Osteocyte (in vitro differentiated cells): ENCODE results near the gene UGT1A1. TPM values are rescaled to one million over a fixed set of nuclear protein-coding genes. Genes with fewer than 3 reads are reported as not detected.
"Not testable (repeated sequence)": the region's sequence is repeated elsewhere in the genome, so short reads cannot be mapped to it uniquely, and the experiment has no call there.

Experiments
- DNase-seq: peaks from one replicate; pipeline ENCODE4 v3.0.0; 2021; ENCODE audit warnings: mixed read lengths; ENCODE audit not compliant: unreplicated experiment; ENCODE audit errors: extremely low spot score
- H3K27ac Mint-ChIP-seq: one replicate; pipeline ENCODE4 v1.8.0; 2021; ENCODE audit warnings: mild to moderate bottlenecking, mixed read lengths; ENCODE audit not compliant: unreplicated experiment
- H3K27me3 Mint-ChIP-seq: one replicate; pipeline ENCODE4 v1.8.0; 2021; ENCODE audit warnings: mixed read lengths; ENCODE audit not compliant: unreplicated experiment
- H3K36me3 Mint-ChIP-seq: one replicate; pipeline ENCODE4 v1.8.0; 2021; ENCODE audit warnings: mixed read lengths; ENCODE audit not compliant: unreplicated experiment
- H3K4me1 Mint-ChIP-seq: one replicate; pipeline ENCODE4 v1.8.0; 2021; ENCODE audit warnings: mixed read lengths; ENCODE audit not compliant: unreplicated experiment
- H3K4me3 Mint-ChIP-seq: one replicate; pipeline ENCODE4 v1.8.0; 2021; ENCODE audit warnings: mild to moderate bottlenecking, moderate library complexity, mixed read lengths; ENCODE audit not compliant: unreplicated experiment
- H3K9me3 Mint-ChIP-seq: one replicate; pipeline ENCODE4 v1.8.0; 2021; ENCODE audit warnings: mixed read lengths; ENCODE audit not compliant: unreplicated experiment
- total RNA-seq: library from RNA; stranded (reverse); gene quantifications from 2 replicates; pipeline ENCODE4 v1.2.1, GENCODE V29; 2021
- TF ChIP-seq, protein P1 (sequence below): fragments of 200-600 bp; sonication (generic); IDR thresholded peaks from 2 replicates; pipeline ENCODE4 v1.5.0; 2021; ENCODE audit warnings: antibody characterized with exemption, mild to moderate bottlenecking, moderate library complexity

The UGT1A1 gene
- total RNA-seq, 1 donor from 2014 or later = not detected

DNA sequence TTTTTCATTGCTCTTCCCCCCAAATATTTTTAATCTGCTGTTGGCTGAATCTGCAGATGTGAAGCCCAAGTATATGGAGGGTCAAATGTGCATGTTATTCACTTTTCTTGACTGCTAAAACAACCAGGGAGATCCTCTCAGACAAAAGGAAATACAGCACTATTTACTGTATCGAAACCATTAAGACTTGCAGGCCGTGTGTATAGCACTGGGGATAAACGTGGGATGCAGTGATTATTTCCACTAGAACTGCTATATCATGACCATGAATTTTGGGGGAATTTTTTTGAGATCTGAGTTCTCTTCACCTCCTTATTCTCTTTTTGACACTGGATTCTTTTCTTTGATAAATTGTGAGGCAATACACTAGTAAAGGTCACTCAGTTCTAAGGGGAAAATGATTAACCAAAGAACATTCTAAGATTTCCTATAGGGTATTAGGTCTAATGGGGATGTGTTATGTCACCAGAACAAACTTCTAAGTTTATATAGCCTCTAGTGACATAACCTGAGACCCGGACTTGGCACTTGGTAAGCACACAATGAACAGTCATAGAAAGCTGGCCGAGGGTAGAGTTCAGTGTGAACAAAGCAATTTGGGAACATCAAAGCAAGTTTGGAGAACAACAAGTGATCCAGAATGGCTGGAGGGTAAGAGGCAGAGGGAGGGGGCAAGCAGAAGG lies 14.9 kb upstream of the UGT1A1 start:
- TF ChIP-seq, protein P1, sequence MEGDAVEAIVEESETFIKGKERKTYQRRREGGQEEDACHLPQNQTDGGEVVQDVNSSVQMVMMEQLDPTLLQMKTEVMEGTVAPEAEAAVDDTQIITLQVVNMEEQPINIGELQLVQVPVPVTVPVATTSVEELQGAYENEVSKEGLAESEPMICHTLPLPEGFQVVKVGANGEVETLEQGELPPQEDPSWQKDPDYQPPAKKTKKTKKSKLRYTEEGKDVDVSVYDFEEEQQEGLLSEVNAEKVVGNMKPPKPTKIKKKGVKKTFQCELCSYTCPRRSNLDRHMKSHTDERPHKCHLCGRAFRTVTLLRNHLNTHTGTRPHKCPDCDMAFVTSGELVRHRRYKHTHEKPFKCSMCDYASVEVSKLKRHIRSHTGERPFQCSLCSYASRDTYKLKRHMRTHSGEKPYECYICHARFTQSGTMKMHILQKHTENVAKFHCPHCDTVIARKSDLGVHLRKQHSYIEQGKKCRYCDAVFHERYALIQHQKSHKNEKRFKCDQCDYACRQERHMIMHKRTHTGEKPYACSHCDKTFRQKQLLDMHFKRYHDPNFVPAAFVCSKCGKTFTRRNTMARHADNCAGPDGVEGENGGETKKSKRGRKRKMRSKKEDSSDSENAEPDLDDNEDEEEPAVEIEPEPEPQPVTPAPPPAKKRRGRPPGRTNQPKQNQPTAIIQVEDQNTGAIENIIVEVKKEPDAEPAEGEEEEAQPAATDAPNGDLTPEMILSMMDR = no peak
- H3K27me3 Mint-ChIP-seq = peaks cover 61% of the 10 kb centered on the region
- peaks cover 5% of the 10 kb centered on the region for H3K9me3 Mint-ChIP-seq
- H3K27ac Mint-ChIP-seq = no peak overlapping the region
- H3K4me3 Mint-ChIP-seq = no peak overlapping the region
- no peaks in the 10 kb centered on the region for H3K4me1 Mint-ChIP-seq
- no peaks in the 10 kb centered on the region for H3K36me3 Mint-ChIP-seq
- no peak for DNase-seq

DNA sequence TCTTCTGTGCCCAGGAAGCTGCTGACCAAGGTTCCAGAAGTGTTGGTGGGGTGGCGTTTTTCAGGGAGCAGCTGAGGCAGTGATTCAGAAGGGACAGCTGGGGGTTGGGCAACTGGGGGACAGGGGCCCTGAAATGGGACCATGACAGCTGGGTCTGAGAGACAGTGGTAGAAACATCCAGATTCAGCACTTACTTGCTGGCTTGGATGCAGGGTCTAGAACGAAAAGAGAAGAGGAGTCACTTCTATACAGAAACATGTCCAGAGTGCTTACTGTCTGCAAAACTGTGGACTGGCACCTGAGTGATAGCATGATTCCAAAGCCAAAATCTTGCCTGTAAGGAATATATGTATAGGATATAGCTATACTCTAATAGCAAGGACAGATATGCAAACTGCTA lies 14.2 kb upstream of the UGT1A1 start:
- H3K36me3 Mint-ChIP-seq, H3K27ac Mint-ChIP-seq, H3K4me1 Mint-ChIP-seq, H3K4me3 Mint-ChIP-seq, DNase-seq, H3K9me3 Mint-ChIP-seq: not testable (repeated sequence)
- peaks cover 57% of the 10 kb centered on the region for H3K27me3 Mint-ChIP-seq

GRCh38 chr2:233746475-233747282 lies 13.4 kb upstream of the UGT1A1 start:
- no peak for DNase-seq

GRCh38 chr2:233747283-233747544 lies 12.9 kb upstream of the UGT1A1 start:
- TF ChIP-seq, protein P1 = no peak
- H3K36me3 Mint-ChIP-seq = no peaks in the 10 kb centered on the region
- no peak for DNase-seq
- no peak overlapping the region for H3K27ac Mint-ChIP-seq
- peaks cover 2% of the 10 kb centered on the region for H3K4me1 Mint-ChIP-seq
- peaks cover 57% of the 10 kb centered on the region for H3K27me3 Mint-ChIP-seq
- peaks cover 6% of the 10 kb centered on the region for H3K9me3 Mint-ChIP-seq
- no peak overlapping the region for H3K4me3 Mint-ChIP-seq

More at GRCh38 chr2:233746475-233747282, 13.4 kb upstream of the UGT1A1 start:
- Mint-ChIP-seq H3K4me3 (no peak overlapping the region), H3K27me3 (peaks cover 56% of the 10 kb centered on the region), H3K4me1 (peaks cover 1% of the 10 kb centered on the region), H3K36me3 (no peaks in the 10 kb centered on the region), H3K27ac (no peak overlapping the region), H3K9me3 (peaks cover 6% of the 10 kb centered on the region)
- TF ChIP-seq, protein P1 = no peak

- H3K4me3 Mint-ChIP-seq, H3K27ac Mint-ChIP-seq, H3K9me3 Mint-ChIP-seq, DNase-seq, H3K4me1 Mint-ChIP-seq, H3K36me3 Mint-ChIP-seq: not testable (repeated sequence)
- H3K27me3 Mint-ChIP-seq = peaks cover 61% of the 10 kb centered on the region
Observed at GRCh38 chr2:233750689-233751088, 9.4 kb upstream of the UGT1A1 start.

DNA sequence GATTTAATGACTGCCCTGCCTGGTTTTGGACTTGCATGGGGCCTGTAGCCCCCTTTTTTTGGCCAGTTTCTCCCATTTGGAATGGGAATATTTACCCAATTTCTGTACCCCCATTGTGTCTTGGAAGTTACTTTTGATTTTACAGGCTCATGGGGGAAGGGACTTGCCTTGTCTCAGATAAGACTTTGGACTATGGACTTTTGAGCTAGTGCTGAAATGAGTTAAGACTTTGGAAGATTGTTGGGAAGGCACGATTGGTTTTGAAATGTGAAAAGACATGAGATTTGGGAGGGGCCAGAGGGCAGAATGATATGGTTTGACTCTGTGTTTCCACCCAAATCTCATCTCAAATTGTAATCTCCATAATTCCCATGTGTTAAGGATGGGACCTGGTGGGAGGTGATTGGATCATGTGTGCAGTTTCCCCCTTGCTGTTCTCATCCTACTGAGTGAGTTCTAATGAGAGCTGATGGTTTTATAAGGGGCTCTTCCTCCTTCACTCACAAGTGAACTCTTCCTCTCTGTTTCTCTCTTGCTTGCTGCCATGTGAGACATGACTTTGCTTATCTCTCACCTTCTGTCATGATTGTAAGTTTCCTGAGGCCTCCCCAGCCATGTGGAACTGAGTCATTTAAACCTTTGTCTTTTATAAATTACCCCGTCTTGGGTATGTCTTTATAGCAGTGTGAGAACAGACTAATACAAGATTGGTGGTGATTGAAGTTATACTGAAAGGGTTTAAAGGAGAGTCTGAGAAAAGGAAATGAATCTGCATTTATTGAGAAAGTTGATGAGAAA lies 8.7 kb upstream of the UGT1A1 start:
- H3K4me3 Mint-ChIP-seq, H3K9me3 Mint-ChIP-seq, H3K27ac Mint-ChIP-seq, DNase-seq, H3K36me3 Mint-ChIP-seq, H3K4me1 Mint-ChIP-seq: not testable (repeated sequence)
- peaks cover 58% of the 10 kb centered on the region for H3K27me3 Mint-ChIP-seq
